T1000 (cell line): ENCODE results near the gene TENM4.

Source experiments
- DNase-seq: peaks from one replicate; lab custom pipeline; 2025; ENCODE audit warnings: mixed read lengths; lab: John Stamatoyannopoulos, UW

Gene TENM4

DNA sequence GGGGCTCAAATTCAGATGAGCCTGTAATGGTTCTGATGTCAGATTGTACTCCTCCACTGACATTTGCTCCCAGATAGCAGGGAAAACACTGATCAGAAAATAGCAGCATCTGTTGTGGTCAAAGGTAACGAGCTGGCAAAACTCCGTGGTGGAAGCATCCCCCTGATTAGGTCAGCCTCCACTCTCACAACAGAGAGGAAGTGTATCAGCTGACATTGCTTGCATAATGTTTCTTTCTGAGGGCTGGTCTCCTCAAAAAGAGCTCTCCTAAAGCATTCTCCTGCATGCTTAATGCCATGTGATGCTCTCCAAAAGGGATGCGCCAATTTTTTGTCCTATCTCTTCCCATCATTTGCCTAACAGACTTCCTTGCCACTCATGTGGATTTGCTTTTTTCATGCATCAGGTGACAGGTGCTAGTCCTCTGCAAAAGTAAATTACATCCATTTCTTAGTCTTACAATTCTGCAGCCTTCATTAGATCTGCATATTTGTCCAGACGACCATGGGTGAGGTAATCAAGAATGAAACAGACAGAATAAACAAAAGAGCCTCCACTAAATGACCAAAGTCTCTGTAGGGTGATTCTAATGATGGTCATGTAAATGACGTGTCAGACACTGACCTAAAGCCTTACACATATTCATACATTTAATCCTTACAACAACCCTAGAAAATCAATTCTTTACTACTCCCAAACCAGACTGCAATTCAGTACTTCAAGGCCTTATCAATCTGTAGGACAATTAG is 6.4 kb upstream of the TENM4 start:
- no peak for DNase-seq

DNA sequence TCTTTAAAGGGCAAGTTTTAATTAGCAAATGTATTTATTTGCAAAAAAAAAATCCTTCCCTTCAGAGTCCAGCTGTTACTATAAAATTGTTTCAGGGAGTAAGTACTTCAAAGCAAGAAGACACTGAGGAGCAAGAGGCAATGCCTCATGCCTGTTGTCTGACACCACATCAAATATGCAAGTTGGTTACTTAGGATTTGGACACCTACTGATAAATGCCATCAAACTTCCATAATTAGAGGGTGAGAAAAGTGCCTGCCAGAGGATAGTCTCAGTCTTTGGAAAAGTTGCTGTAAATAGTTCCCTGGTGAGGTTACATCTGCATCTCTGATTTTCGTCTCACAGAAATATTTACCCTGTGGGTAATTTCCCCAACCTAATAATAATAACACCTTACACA is 4.1 kb upstream of the TENM4 start:
- no peak for DNase-seq

DNA sequence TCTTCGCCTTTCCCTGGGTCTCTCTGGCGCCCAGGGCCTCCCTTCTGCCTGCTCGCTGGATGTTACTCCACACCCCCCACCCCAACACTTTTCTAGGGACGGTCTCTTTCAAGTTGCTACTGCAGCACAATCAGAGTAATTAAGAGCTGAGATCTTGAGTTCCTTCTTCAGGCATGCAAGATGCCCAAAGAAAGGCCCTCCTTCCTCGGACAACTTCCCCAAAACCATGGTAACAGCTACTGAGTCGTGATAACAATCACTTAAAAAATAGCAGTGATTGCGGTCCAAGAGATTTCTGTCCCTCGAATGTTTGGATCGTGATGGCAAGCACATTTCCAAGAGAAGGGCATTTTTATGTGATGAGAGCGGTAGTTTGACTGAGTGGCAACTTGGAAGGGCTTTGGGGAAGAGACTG is 638 bp upstream of the TENM4 start:
- DNase-seq = no peak

DNA sequence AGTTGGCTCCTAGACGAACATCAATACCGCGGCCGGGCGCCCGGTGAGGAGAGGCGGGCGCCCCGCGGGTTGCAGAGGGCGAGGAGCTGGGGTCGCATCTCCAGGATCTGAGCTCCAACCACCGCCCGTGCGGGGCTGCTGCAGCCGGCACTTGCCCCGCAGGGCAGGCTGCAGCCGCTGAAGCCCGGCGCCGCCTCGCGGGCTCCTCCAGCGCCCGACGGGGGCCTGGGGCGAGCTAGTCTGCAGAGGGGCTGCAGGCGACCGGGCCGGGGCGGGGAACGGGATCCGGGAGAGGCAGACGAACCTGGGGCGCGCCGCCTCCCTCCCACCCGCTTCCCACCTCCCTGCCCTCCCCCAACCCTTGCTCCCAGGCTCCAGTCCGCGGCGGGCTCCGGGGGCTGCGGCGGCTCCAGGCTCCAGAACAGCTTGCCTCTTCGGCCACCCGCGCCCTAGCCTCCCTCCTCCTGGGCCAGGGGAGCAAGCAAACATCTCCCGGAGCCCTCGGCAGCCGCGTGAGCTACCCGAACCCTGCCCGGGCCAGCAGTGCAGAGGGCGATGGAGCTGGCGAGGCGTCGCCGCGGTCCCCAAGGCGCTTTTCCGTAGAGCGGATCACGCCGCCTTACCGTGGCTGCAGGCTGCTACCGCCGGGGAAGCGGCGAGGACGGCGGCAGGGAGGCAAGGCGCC is 802 bp downstream of the TENM4 start:
- DNase-seq = no peak

DNA sequence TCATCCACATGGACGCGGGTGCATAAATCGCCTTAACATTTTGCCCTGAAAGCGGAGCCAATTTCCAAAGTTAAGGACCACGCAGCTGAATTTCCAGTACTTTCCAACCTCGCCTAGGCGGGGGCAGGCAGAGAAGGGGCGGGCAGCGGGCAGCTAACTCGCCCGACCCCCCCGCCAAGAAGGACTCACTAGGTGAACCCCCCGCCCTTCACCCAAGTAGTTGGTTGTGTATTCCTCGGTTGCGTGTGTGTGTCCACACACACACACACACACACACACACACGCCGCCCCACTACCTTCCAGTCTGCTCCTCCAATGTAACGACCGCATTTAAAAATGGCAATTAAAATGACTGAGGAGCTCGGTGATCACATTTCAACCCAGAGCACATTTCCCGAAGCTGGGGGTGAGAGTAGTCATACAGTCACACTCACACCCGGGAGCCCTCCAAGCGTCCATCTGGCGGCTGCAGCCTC is 1.4 kb downstream of the TENM4 start:
- no peak for DNase-seq

DNA sequence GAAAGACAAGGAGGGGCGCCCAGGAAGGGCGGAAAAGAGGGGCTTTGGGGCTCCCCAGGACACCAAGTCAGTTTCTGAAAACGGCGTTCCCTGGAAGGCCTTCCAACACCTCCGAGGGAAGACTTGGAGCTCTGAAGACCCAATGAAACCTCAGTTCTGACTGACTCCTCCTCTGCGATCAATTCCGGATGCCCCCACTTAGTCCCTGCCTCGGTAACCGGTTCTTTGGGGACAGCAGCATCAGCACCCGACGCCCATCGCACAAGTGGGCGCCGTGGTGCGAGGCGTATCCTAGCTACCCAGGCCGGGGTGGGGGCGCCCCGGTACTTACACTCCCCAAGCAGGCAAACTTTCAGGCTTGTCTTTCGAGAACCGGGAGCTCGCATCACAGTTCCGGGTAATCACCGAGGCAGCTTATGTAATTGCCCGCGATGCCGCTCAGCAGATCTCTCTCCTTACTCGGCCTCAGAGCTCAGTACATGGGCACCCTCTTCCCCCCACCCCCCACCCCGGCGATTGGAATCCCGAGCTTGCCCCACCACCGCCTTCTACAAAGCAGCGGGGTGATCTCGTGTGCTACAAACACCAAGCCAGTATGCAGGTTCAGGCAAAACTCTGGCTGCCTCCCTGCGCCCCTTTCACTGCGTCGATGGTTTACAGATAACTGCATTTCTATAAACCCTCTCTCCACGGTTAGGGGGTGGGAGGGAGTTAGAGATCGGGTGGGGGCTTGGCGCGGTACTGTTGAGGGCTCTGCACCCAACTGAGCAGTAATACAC is 2.0 kb downstream of the TENM4 start:
- no peak for DNase-seq

DNA sequence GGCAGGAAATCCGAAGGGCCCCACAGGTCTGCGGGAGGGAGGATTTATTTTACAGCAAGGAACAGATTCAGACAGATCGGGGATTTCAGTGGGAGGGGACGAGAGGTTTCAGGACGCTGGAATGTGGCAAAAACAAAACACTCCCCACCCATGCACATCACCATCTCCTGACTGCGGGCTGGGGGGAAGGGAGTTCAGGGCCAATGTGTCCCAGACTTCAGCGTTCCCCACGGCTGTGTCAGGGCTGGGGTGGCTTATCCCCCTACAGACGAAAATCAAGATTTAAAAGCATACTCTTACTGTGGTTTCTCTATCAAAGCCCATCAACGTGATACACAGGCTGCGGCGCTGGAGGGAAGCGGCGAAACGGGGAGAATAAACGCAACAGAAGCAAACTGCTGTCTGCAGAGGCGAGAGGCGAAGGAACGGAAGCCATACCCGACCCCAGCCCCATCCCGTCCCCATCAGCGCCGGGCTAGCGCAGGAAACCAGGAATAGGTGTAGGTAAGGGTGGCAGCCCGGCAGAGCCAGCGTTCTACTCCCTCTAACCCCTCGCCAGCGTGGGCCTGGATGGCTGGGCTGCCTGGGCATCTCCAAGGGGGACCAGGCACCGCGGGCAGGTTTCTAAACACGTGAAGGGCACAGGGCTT is 2.7 kb downstream of the TENM4 start:
- DNase-seq = no peak

DNA sequence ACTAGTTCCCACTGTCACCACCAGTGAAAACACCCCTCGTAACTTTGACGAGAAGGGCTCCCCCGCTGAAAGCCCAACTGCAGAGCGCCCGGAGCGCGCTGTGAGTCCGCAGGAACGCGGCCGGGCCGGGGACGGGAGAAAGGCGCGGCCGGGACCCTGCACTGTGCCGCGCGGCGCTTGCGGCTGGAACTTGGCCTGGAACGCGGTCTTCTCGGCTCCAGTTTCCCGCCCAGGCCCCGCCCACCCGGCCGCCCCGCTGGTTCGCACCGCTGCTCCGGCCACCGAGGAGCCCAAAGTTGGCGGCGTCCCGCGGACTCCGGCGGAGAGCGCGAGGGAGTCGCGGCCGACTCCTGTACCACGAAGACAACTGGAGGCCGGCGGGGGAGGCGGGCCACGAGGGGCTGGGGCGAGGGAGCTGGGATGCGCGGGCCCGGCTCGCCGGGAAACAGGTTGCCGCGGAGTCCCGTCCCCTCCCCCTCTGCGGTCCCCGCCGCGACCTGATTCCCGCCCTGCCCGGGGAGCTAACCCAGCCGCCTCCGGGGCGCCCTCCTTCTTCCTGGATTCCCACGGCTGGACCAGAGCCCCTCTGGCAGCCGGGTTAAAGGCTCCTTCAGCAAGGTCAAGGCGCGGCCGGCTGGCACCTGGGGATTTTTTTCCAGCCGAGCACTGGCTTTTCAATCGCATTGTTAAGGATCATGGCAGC is 3.4 kb downstream of the TENM4 start:
- DNase-seq = no peak

DNA sequence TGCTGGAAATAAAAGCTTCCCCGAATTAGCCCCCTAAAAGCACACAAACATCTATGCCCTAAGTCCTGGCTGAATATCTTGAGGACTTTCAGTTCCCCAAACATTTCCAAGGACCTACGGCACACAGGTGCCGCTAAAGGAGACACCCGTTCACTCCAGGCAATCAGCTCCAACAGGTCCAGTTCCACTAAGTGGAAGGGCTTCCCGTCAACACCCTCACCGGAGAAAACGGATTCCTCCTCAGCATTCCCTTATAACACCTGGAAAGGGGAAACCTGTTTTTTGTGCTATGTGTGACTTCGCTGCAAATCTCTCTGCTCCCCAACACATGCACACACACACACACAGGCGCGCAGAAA is 3.9 kb downstream of the TENM4 start:
- DNase-seq = no peak

DNA sequence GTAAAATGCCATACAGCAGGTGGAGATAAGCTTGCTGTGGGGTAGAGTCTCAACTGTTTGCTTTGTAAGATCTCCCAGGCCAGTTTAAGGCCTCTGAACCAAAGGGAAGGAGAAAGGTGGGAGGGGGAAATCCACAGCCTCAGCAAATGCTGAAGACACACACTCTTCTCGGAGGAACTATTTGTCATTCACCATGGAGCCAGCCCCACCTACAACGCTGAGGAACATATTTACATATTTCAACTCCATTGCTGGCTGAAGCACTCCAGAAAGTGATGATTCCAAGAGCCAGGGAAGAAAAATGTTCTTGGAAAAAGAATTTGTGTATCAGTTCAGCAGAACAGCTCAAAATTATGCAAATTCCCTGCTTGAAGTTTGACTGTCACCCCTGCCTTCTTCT is 6.5 kb downstream of the TENM4 start:
- DNase-seq = no peak

DNA sequence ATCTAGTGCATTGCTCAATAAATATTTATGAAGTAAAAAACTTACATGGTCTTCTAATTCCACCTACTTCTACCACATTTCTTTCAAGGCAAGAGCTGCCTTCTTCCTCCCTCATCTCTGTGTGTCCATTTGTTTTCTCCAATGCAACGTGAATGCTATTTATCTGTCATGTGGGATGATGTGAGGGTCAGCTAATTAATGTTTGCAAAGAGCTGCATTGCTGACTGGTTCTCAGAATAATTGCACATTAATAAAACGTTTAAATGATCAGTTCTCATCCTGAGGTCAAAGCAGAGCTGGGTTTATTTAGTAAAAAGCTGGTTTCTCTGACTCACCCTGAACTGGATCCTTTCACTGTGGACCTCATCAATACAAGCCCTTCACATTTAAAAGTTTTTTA is 8.7 kb downstream of the TENM4 start:
- no peak for DNase-seq

DNA sequence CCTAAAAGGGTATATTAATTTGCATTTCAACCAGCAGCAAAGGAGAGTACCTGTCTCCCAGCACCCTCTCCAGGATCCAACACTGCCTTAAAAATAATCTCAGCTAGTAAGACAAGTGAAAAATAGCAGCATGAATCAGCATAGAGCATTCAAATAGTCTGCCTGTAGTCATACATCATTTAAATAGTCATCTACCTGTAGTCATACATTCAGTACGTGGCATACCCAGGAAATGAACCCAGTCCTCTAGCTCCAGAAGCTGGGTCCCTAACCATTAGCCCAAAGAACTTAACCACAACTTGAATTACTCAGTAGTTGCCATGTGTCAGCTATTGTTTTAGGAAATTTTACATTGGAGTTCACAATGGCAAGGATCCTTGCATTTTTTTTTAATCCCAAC is 9.3 kb downstream of the TENM4 start:
- no peak for DNase-seq

DNA sequence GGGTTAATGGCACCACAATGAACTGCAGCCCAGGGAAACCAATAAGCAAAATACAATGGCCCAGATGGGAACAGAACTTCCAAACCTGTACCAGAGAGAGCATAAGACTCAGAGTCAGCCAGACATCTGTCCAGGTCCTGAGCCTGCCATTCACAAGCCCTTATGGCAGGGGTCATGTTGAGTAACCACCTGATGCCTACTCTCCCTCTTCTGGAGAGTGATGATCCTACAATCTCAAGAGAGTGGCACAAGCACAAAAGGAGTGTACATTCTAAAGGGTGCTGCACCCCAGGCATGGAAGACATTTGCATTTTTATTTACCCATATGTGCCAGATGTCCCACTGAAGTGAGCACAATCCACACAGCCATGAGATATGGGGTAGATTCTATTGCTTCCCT is 10.6 kb downstream of the TENM4 start:
- no peak for DNase-seq

DNA sequence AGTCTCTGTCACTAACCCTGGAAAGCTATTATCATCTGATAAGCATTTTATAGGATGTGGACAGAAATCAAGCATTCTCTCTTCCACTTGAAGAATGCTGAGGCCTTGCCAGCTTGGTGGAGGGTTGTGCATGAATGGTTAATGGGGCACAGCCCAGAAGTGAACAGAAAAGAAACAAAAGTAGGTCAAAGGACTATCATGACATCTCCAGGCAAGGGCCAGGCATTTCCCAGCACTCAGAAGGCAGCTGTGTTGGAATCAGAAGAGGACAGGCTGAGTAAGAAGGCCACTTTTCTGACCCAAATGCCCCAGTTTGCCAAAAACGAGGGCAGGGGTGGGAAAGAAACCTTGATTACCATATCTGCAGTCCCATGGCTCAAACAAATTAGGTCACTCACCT is 12.4 kb downstream of the TENM4 start:
- no peak for DNase-seq

DNA sequence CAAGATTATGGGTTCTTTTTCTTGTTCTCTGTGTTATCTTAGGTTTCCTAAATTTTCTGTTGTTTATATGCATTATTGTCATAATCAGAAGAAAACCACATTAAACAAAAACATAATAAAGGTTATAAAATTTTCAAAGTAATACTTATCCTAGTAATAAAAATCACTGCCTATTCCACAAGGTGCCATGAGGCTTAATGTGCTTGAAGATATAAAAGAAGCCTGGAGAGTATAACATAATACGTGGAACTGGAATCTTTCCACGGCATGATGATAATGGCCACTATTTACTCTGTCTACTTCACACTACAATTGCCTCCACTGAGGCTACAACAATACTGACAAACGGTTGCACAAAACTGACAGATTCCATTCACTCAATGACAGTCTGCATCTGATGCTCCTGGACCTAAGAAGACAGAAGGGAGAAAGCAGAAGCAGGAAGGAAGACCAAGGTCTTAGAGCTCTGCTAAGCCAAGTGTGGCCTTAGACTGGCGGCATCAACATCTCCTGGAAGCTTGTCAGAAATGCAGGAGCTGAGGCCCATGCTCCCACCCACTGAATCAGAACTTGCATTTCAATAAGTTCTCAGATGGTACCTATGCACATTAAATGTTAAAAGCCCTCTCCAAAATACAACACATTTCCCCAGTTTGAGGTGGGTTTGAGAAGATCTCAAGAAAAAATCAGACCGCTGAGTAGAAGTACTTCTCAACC is 13.1 kb downstream of the TENM4 start:
- no peak for DNase-seq

DNA sequence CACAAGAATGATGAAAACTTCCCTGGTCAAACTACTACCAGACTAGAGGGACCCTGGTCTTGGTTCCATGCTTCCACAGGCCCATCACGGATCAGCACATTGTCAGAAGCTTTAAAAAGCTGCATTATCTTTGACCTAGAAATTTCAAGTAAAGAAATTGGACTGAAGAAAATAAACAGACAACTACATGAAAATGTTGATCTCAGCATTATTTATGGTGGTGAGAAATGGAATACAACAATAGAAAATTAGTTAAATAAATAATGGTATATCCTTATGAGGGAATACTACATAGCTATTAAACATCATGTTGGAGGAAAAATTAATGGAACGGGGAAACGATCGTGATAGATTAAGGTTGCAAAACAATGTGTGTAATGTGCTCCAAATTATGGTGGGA is 13.7 kb downstream of the TENM4 start:
- DNase-seq = no peak

DNA sequence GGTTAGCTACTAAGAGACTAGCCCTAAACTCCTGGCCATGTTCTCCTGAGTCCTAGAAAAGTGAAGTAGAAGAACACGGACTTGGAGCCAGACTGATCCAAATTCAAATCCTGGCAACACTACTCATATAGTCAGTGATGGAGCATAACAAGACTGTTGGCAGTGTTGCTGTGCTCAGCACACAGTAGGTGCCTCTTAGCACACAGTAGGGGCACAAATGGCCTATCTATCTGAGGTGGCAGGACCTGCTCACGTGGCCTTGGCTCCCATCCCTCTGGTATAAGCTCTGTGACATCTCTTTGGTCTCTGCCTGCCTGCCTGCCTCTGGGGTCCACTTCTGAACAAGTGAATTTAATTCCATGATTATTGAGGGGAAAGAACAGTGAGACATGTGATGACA is 15.4 kb downstream of the TENM4 start:
- DNase-seq = no peak

DNA sequence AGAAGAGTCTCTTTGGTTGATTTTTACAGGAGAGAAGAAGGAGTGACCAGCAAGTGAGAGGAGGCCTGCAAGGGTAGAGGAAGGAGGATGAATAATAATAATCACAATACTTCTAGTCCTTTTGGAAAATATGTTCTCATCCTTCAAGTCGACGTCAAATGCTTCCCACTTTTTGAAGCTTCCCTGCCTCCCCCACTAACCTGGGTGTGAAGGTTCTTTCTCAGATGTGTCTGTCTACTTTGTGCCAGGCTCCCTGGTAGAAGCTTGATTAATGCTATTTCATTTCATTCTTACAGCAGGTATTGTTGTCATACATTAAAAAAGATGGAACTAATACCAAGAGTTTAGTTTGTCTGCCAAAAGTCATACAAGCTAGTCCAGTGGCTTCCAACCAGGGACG is 17.1 kb downstream of the TENM4 start:
- no peak for DNase-seq

DNA sequence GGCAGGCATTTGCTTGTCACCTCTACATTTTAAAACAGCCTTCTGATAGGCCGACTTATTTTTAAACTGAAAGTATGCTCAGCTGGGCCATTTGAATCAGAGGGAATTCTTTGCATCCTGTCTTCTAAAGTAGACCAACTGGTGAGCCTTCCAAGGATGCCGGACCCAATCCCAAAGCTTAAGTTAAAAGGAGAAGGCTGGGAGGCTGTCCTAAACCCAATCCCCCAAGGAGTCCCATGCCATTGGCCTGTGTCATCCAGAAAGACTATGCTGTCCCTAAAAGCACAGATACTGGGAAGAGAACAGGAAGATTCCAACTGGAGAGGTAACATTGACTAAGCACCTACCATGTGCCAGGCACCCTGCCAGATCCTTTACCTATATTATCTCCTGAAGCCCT is 18.0 kb downstream of the TENM4 start:
- no peak for DNase-seq

DNA sequence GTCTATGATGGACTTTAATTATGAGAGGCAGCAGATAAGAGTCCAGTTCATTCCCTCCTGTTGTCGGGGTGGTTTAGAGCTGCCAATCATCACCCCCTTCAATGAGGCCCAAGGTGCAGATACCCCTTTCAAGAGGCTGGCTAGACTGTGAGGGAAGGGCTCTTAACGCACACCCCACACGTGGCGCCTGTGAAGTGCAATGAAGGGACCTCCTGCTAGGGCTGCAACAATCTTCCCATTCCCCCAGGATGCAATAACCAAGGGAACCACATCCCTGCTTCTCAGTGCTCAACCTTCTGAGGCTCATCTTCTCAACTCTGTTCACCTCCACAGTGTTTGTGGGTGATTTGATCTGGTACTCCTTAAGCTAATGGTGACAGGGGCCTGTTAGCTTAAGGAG is 19.0 kb downstream of the TENM4 start:
- no peak for DNase-seq

DNA sequence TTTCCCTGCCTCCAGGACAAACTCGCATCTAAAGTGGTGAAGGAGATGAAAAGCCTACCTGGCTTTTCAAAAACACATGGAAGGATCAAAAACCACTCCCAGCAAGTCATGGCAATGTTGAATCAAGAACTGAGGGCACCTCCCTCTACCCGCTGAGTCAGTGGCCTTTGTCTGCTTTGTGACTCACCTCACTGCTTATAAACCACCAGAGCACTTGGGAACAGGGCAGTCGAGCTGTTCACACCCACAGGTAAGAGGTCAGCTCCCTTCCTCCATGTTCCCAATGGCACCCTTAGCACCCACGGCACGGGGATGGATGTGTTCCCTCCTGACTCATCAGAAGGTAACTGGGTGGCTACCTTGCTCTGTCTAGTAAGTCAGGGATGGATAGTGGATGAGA is 21.7 kb downstream of the TENM4 start:
- peak; percentile 17 for DNase-seq
